Hepatocyte (in vitro differentiated cells): ENCODE data around the gene HTR1D.

Experiments used
- CTCF ChIP-seq: fragments of 200-600 bp; sonication (generic); IDR thresholded peaks from 2 replicates; pipeline ENCODE4 v1.5.1; 2016; ENCODE audit warnings: antibody characterized with exemption, mild to moderate bottlenecking; ENCODE audit not compliant: poor library complexity
- EZH2 ChIP-seq: fragments of 200-600 bp; sonication (generic); IDR thresholded peaks from 2 replicates; pipeline ENCODE4 v1.6.1; 2016; ENCODE audit warnings: antibody characterized with exemption, mild to moderate bottlenecking, borderline replicate concordance

- TF ChIP-seq CTCF (no peak), EZH2 (no peak)
These were observed 26.1 kb downstream of the HTR1D start for GRCh38 chr1:23191199-23191598.
